GM12864 (cell line): Measurements from ENCODE around the gene GIGYF1.

Experiments used
- DNase-seq: peaks from one replicate; pipeline ENCODE4 v3.0.0-alpha.2; 2011; ENCODE audit warnings: low read depth
- H3K4me3 ChIP-seq: 2 replicates; pipeline ENCODE4 v1.5.1; 2011; ENCODE audit warnings: mild to moderate bottlenecking, low read depth, low read length, control low read depth
- TF ChIP-seq, protein P1 (sequence below): IDR thresholded peaks from 2 replicates; pipeline ENCODE4 v1.5.1; 2011; ENCODE audit warnings: low read depth, mild to moderate bottlenecking, moderate library complexity, low read length, control low read depth, inconsistent platforms; ENCODE audit errors: missing control alignments

Gene GIGYF1

DNA sequence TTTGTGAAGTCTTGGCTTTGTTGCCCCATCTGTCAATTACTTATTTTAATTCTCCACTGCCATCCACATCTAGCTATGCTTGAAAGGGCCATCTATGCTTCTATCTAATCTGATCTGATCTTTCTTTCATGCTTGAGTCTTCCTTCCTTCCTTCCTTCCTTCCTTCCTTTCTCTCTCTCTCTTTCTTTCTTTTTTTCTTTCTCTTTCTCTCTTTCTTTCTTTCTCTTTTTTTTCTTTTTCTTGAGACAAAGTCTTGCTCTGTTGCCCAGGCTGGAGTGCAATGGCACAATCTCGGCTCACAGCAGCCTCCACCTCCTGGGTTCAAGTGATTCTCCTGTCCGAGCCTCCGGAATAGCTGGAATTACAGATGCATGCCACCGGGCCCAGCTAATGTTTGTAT, 64.0 kb downstream of the GIGYF1 start:
- no peak overlapping the region for H3K4me3 ChIP-seq
- no peak for DNase-seq
- TF ChIP-seq, protein P1, sequence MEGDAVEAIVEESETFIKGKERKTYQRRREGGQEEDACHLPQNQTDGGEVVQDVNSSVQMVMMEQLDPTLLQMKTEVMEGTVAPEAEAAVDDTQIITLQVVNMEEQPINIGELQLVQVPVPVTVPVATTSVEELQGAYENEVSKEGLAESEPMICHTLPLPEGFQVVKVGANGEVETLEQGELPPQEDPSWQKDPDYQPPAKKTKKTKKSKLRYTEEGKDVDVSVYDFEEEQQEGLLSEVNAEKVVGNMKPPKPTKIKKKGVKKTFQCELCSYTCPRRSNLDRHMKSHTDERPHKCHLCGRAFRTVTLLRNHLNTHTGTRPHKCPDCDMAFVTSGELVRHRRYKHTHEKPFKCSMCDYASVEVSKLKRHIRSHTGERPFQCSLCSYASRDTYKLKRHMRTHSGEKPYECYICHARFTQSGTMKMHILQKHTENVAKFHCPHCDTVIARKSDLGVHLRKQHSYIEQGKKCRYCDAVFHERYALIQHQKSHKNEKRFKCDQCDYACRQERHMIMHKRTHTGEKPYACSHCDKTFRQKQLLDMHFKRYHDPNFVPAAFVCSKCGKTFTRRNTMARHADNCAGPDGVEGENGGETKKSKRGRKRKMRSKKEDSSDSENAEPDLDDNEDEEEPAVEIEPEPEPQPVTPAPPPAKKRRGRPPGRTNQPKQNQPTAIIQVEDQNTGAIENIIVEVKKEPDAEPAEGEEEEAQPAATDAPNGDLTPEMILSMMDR = no peak
